GM18909 (cell line): ENCODE data around the gene HOXD11.

ENCODE experiments used
- ATAC-seq: cut with Tn5 transposase; IDR thresholded peaks from one replicate; pipeline ENCODE4 v1.9.1; 2021; ENCODE audit warnings: mild to moderate bottlenecking; ENCODE audit not compliant: unreplicated experiment, poor library complexity

HOXD11 gene

GRCh38 chr2:176080540-176081375 is 26.3 kb upstream of the HOXD11 start:
- ATAC-seq: no peak

GRCh38 chr2:176081376-176081836 is 25.7 kb upstream of the HOXD11 start:
- ATAC-seq: no peak

DNA sequence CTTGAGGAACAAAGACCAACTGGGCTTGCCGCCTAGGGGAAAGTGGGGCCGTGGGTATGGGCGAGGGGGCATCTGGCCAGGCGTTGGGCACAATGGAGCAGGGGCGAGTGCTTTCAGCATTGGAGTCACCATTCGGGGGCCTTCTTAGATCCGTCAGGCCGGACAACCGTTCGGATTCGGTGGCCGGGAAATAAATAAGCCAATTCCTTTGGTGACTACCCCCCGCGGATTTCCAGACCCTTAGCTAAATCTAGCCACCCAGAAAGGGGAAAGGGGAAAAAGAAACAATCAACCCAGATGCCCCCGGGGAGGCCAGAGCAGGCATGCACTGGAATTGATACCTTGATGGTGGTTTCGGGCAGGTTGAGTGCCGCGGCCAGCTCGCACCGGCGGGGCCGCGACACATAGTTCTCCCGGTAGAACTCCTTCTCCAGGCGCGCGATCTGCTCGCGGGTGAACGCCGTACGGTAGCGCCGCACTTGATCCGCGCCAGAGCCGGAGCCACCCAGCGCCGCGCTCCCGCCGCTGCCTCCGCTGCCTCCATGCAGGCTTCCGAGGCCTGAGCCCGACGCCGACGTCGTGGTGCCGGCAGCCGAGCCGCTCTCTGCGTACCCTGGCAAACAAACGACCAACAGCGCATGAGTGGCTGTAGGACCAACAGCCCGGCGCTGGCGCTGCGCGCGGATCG is 25.1 kb upstream of the HOXD11 start:
- no peak for ATAC-seq

DNA sequence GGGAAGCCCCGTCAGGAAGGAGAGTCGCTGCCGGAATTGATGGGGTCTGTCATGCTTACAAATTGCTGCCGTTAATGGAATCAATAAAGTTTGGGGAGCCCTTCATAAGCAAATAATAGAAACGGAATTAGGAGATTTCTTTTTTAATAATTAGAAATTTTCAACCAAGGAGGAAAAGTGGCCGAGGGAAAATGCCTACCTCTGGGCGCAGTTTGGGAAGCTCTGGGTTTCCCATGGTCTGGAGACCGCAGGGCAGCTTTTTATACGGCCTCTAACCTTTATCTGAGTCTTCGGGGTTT is 24.6 kb upstream of the HOXD11 start:
- ATAC-seq: no peak

DNA sequence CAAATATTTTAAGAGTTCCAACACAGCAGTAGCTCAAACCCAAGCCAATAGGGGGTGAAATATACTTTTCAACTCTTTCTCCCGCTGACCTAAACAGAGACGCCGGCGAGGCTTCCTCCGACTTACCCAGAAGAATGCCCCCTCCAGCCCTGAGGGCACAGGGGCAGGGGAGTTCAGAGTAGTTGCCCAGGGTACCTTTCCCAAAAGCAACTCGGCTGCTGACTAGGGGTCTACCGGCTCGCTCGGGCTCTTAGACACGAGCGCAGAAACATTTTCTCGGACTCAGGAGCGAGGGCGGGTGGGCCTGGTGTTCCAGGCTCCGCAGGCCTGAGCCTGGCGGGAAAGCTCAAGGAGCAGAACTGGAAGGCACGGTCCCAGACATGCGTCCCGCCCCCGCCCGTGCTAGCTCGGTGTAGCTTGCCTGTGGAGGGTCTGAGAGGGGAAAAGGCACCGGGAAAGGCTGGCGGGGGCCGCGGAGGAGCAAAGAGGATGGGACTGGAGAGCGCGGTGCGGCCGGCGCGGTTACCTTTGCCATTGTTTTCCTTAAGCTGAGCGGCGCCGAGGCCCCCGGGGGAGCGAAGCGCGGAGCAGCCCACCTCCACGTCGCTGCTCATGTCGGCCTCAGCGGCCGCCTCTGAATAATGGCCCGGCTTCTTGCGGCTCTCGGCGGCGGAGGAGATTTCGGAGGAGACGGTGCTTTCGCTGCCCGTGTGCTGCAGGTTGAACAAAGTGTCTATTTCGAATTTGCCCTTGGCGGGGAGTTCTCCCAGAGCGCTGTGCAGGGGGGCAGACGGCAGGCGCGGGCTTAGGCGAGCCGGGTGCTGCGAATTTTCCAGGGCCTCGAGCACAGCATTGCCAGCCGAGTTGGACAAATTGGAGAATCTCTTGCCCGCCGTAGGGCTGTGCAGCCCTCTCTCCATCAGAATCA is 24.0 kb upstream of the HOXD11 start:
- no peak for ATAC-seq

- no peak for ATAC-seq
Measured at GRCh38 chr2:176083796-176084261, 23.3 kb upstream of the HOXD11 start, which contains the start of gene EVX2. Gene EVX2 (minus strand): TSS chr2:176083962. CDS start chr2:176083776, 186 bp downstream.

DNA sequence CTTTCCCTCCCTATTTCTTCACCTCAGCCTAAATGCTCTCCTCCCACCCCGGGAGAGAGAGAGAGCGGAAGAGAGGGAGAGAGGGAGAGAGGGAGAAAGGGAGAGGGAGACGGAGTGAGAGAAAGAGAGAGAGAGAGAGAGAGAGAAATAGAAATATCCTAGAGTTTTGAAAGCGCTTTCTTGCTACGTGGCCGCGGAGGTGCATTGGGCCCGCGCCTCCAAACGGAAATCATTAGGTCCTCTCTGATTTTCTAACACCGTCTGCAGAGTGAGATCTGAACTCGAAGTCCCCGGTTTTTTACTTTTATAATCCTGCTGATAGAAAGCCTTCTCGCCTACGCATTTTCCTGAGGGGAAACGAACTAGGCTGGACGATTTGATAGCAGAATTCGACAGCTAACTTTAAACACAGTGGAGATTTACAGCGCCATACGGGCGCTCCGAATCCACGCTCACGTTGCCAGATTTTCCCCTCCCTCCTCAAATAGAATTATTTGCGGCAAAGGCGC is 22.4 kb upstream of the HOXD11 start:
- no peak for ATAC-seq

DNA sequence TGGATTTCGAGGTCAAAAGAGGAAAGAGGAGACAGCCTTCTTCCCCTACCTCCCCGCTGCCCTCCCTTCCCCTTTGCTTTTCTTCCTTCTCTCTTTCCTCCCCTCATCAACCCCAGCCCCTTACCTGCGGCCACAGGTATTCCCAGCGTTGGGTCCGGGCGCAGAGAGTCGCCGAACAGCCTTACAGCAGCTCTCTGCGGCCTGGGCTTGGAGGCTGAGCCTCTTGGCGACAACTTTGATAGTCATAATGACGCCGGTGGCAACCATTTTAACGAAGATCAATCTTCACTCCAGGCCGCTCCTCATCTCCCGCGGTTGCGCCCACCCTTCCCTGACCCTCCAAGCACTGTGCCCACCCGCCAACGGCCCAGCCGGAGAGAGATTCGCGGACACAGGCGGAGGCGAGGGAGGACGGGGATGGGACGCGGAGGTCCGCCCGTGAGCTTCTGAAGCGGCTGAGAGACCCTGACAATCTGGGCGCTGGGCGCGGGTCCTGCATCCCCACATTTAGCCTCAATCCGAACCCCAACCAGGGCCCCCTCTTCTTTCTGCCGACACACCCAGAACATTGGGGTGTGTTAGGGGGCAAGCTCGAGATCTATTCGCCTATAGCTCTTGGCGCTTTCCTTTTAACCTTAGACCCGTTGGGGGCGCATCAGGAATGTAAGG is 21.8 kb upstream of the HOXD11 start:
- no peak for ATAC-seq

GRCh38 chr2:176085861-176086771 is 21.0 kb upstream of the HOXD11 start:
- ATAC-seq: no peak

GRCh38 chr2:176087330-176088047 is 19.6 kb upstream of the HOXD11 start:
- no peak for ATAC-seq

DNA sequence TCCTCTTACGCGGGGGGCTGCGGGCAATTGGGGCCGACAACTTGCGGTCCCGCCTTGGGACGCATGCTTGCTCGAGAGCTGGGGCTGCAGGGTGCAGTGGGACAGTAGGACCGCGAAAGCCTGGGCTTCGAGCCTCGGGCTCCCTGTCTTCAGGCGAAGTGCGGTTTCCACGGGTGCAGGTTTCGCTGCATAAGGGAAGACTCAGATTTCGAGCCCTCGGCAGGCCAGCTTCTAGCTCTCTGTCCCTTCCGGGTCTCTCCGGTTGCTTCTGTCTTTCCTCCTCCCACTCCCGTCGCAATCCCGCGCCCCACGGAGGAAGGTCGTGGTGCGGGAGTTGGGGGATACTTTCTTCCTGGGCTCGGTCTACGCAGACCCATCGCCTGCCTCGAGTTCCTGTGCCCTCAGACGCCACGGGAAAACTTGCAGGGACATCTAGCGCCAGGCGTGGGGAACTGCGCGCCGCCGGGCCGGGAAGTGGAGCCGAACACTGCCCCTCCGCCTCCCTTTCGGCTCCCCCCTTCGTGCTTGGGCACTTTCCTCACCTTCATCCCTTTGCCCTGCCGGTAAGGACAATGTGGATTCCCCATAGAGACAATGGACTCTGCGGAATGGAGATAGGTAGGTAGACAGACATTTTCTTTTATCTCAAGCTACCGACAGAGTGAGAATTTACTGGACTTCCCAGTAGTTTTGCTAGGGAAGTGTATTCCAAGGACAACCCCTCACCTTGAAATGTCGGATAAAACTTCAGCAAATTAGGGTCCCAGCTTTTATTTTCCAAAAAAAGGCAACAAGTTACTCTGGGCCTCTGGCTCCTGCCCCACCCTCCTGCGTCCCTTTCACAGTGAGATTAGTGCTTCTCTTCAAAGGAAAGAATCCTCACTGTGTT is 18.8 kb upstream of the HOXD11 start:
- ATAC-seq: no peak

GRCh38 chr2:176088937-176089842 is 17.9 kb upstream of the HOXD11 start:
- ATAC-seq: no peak

GRCh38 chr2:176089843-176090395 is 17.2 kb upstream of the HOXD11 start:
- ATAC-seq: no peak

- no peak for ATAC-seq
Measured at GRCh38 chr2:176090862-176091261, 16.2 kb upstream of the HOXD11 start.

DNA sequence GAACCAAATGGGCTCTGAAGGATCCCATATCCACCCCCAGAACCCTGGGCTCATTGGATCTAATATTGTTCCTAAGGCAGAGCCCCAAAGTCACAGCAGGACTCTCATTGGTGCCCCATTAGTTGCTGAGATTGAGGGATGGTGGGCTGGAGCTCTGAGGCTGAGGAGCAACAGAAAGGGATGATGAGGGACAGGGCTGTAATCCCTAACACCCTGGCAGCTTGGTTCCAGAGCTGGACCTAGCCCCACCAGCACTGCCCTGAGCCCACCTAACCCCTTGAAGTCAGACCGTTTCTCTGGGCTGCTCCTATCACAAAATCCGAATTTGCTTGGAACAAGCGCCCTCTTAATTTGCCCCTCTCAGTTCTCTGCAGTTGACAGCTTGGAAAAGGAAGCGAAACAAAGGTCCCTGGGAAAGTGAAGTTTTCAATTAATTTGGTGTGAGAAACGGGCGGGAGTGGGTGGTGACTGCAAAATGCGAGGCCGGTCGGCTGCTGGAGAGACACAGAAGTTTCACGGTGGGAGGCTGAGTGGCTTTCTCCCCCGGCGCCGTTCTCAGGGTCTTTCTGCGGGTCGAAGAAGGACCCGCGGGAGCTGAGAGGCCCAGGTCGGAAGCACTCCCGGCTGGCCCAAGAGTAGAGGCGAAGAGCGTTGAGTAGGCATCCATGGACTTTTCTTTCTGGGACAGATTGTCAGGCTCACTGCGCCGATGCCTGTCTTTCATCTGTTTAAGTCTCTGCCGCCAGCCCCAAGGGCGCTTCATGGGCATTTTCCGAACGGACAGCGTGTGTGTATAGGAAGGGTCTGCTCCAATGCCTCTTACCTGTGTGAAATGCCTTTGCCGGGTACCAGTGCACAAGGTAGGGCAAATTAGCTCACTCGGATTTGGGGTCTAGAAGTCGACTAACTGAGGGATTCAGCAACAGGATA is 15.5 kb upstream of the HOXD11 start:
- ATAC-seq: no peak
